ENCODE measurements around the gene HTD2.

GRCh38 chr3:58349792-58350626 lies 43.7 kb downstream of the HTD2 start:
- TF ChIP-seq CTCF (IDR thresholded peaks at IDR 0.05 in 4 of 5, conservative IDR thresholded peaks at IDR 0.05 in 1 of 5): no peak
- TF ChIP-seq POLR2A (IDR thresholded peaks at IDR 0.05): no peak

Measured in gastrocnemius medialis (tissue), 4 donors.